Transverse colon (tissue), 4 donors: ENCODE data around the gene JAM2.

ENCODE experiments used
- EP300 ChIP-seq: sonication (generic); formaldehyde crosslinking; IDR thresholded peaks from one replicate; pipeline ENCODE4 v1.6.1; 2017; ENCODE audit warnings: antibody characterized with exemption, low read depth
- POLR2A ChIP-seq: fragments of 450-650 bp; IDR thresholded peaks from one replicate; pipeline ENCODE4 v1.6.1; 2016; ENCODE audit warnings: antibody characterized with exemption, mild to moderate bottlenecking, moderate library complexity
- POLR2AphosphoS5 ChIP-seq, 3 donors: sonication (generic); formaldehyde crosslinking; IDR thresholded peaks; one replicate each; pipeline ENCODE4 v1.6.1; 2016; ENCODE audit warnings: antibody characterized with exemption in 3 of 3
- TF ChIP-seq, protein P1 (sequence below), 5 experiments: fragments of 200-600 bp in 3 of 5; fragments of 450-650 bp in 2 of 5; sonication (generic) in 3 of 5; IDR thresholded peaks; 1 replicate in 2 of 5; 2 replicates in 3 of 5; pipeline ENCODE4 v1.5.1; 2016 to 2017; ENCODE audit warnings: antibody characterized with exemption in 5 of 5, inconsistent platforms in 3 of 5, mild to moderate bottlenecking in 2 of 5, moderate library complexity in 1 of 5

DNA sequence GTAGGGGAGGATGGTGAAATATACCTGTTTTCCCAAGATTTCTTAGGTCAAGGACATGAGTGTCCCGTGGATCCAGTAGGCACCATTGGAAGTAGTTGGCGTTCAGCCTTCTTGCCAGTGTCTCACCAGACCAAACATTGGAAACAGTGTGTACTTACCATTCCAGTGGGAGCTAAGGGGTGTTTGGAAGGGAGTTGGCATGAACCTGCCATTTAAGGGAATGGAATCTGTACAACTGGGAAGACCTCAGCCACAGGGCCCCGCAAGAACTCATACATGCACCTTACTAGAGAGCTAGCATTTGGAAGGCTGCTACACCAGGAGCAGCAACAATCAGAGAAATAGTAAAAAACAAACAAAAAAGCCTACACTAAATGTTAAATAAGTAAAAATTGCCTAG, 82.9 kb downstream of the JAM2 start:
- TF ChIP-seq POLR2A = no peak
- TF ChIP-seq, protein P1, sequence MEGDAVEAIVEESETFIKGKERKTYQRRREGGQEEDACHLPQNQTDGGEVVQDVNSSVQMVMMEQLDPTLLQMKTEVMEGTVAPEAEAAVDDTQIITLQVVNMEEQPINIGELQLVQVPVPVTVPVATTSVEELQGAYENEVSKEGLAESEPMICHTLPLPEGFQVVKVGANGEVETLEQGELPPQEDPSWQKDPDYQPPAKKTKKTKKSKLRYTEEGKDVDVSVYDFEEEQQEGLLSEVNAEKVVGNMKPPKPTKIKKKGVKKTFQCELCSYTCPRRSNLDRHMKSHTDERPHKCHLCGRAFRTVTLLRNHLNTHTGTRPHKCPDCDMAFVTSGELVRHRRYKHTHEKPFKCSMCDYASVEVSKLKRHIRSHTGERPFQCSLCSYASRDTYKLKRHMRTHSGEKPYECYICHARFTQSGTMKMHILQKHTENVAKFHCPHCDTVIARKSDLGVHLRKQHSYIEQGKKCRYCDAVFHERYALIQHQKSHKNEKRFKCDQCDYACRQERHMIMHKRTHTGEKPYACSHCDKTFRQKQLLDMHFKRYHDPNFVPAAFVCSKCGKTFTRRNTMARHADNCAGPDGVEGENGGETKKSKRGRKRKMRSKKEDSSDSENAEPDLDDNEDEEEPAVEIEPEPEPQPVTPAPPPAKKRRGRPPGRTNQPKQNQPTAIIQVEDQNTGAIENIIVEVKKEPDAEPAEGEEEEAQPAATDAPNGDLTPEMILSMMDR (IDR thresholded peaks at IDR 0.05) = no peak
- no peak for TF ChIP-seq EP300
- TF ChIP-seq POLR2AphosphoS5 (IDR thresholded peaks at IDR 0.05) = no peak
